NCI-H2196 treated with DMSO at 0.1 percent for 48 hours (cell line): ENCODE results near the gene ABAT.

Source experiments
- DNase-seq: peaks from one replicate; lab custom pipeline; 2025; ENCODE audit not compliant: unreplicated experiment; lab: John Stamatoyannopoulos, UW

The ABAT gene

DNA sequence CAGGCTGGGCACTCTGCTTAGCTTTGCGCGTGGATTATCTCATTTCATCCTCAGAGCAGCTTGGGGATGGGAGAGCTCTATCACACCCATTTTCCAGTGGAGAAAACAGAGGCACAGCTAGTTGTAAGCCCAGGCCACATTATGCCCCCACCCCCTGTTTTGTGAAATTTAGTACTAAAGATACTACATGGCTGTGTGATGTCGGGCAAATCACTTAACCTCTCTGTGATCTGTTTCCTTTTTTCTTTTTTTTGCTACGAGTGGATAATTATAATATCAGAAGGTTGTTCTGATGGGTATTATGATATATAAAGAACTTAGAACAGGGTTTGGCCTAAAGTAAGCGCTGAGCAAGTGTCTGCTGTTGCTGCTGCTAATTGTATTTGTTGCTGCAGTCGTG is 41.6 kb downstream of the ABAT start:
- DNase-seq: no peak

GRCh38 chr16:8716592-8716991 is 42.2 kb downstream of the ABAT start:
- peak; percentile 57 for DNase-seq

- DNase-seq: no peak
These were observed 43.1 kb downstream of the ABAT start for GRCh38 chr16:8717469-8717868.

- DNase-seq: no peak
These were observed 43.5 kb downstream of the ABAT start for GRCh38 chr16:8717892-8718415.

DNA sequence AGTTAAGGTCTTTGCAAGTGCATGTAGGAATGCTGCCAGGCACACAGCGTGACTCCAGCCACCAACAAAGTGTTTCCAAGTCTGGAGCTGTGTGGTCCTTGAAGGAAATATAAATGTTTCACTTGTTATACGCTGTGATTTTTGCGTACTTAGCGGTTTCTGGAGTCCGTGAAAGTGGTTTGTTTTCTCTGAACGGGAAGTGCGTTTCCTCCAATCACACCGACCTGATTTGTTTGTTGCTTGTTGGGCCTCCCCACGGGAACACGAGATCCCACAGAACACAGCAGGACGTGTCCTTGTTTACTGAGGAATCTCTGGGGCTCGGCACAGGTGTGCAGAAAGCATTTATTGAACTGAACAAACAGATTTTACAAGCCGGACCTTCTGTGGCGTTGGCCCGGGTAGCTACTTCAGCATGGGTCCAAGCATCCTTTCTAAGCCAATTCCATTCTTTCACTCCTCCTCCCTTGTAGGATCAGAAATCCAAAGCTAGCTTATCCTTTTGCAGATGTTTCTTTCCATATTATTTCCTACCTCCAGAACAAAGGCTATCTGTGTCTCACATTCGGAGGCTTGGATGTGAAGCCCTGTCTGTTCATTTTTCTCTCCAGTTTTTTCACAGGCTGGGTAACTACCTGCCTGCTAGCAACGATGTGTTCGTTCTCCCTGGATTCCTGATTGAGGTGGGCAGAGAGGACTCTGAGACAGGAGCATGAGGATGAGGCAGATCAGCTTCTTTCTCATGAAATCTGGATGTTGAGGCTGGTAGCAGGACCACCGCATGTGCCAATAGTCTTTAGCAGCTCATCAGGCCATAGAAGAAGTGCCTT is 44.6 kb downstream of the ABAT start:
- DNase-seq: no peak

DNA sequence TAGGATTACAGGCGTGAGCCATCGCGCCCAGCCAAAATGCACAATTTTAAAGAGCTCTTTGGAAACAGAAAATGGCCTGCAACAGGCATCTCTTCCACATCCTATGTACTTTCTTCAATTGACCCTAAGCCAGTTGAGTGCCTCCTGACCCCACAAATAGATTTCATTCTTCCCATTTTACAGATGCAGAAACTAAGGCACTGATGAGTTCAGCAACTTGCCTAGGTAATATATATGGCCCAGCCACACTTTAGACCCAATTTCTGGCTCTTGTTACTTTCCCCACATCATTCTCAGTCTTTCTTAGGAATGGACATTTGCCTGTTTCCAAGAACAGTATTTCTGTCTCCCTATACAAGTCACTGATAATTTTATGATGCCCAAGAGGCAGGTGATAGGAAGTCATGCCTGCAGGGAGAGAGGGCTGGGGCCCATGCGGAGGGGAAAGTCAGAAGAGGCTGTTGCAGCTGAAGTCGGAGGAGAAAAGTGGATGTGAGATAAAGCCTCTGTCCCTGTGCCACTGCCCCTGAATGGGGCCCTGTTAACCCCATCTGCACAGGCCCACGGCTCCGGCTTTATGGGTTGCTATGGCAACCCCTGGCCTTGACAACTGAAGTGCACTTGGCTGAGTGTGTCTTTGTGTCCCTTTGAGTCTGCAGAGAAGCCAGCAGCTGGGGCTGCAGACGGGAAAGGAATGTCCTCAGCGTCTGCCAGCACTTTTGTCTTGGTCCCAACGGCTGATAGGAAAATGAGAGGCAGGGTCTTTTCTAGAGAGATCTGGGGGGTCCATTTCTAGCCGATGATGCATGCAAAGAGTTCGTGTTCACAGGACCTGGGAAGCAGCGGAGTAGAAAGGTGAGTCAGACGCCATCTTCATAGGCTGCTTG is 45.9 kb downstream of the ABAT start:
- DNase-seq: peak; percentile 51

- no peak for DNase-seq
These were observed 46.5 kb downstream of the ABAT start for GRCh38 chr16:8720967-8721308.

DNA sequence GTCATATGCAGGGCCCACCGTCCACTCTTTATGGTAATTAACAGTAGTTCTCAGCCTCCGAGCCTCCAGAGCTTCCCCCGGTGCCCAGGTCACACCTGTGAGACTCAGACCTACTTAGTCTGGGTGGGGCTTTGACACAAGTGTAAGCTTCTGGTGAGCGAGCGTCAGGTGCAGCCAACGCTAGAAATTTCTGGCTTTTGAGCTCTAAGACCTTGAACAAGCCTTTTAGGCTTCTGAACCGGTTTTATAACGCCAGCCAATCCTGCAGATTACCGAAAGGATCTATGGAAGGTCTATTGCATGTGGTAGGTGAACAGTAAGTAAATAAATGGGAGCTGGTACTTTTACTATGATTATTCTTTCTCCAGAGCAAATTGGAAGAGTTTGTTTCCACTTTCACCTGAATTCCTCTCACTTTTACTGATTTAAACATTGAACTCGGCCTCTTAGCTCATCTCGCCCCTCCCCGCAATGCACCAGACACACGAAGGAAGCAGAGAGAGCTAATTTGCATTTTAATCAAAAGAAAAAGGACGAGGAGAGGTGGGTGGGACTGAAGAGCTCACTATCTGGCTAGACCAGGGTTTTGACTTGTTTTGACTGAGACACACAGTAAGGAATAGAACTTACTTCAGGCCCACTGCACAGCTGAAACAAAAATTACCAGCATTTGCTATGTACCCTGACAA is 47.1 kb downstream of the ABAT start:
- DNase-seq: no peak

DNA sequence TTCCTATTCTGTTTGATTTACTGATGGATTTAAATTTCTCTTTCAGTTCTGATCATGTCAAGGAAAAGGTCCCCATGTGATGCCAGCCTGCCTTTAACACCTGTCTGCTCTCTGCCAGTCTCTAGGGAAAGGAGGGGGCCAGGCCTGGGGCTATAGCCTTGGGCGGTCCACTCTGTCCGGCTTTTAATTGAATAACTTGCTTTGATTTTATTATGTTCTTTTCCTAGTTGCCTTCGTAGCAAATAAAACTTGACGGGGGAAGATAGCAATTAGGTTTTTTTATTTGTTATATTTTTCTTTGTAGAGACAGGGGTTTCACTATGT is 47.6 kb downstream of the ABAT start:
- DNase-seq: no peak

- no peak for DNase-seq
These were observed 51.2 kb downstream of the ABAT start for GRCh38 chr16:8725513-8726178.

DNA sequence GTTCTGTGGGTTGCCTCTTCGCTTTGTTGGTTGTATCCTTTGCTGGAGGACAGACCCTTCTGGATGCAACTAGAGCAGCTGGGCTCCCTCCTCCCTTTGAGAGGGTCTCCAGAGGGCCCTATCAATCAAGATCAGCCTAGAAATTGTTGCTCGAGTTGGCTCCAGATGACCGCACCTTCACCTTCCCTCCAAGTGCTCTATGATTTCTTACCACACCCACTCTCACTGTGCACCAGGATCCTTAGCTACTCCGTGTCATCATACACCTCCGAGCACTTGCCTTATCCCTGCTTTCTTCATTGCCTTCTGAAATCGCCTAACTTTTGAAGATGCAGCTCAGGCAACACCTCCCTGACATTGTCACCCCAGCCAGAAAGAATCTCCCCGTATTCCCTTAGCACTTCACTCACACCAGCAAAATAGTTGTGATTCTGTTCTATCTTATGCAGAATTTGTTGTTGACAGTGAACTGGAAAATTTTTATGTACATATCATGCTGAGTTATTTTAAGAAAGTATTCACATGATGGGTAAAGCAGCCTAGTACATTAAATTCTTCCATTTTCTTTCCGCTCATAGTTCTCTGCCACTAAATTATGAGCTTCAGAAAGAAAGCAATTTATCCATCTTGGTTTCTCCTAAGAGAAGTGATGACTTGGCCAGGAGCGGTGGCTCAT is 52.9 kb downstream of the ABAT start:
- DNase-seq: no peak

- no peak for DNase-seq
These were observed 53.6 kb downstream of the ABAT start for GRCh38 chr16:8727857-8728618.

DNA sequence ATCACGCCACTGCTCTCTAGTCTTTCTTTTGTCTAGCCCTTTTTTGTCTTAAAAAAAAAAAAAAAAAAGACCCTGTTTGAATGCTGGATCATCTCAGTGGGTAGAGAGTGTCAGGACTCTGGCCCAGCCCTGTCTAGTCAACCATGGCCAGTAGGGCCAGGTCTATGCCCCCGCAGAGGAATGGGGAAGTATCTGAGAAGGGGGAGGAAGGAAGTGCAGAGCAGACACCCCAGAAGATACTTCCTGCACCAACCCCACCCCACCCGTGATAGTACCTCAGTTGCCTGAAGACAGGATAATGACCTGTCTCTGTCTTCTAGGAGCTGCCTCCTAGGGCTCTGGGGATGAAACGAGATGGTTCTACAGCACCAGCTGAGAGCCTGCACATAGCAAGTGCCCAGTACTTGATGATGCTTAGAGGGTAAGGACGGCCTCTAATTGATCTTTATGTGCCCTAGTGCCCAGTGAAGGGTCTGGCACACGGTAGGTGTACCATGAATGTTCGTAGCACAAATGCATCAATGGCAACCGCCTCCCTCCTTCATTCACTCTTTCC is 55.4 kb downstream of the ABAT start:
- no peak for DNase-seq

DNA sequence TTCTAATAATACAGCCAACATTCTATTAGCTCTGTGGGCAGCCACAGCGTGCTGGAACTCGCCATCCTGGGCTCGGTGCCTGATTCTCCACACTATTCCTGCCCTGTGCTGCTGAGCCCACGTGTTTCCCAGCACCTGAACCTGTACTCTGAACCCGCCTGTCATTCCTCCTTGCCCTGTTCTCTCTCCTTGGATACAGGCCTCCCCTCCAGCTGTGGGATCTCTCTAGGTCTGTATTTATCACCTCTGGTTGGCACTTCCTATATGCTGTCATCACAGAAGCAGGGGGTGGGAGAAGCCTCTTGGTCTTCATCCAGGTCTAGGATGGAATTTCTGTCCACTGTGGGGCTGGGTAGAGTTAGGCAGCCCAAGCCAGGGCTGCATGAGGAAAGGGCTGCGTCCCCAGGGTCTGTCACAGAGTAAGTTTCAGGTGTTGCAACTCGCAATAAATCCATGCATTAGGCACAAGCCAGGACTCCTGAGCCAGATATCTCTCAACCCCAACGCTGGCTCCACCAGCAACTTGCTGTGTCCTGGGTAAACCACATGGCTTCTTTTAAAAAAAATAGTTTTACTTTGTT is 56.0 kb downstream of the ABAT start:
- peak; percentile 18 for DNase-seq

DNA sequence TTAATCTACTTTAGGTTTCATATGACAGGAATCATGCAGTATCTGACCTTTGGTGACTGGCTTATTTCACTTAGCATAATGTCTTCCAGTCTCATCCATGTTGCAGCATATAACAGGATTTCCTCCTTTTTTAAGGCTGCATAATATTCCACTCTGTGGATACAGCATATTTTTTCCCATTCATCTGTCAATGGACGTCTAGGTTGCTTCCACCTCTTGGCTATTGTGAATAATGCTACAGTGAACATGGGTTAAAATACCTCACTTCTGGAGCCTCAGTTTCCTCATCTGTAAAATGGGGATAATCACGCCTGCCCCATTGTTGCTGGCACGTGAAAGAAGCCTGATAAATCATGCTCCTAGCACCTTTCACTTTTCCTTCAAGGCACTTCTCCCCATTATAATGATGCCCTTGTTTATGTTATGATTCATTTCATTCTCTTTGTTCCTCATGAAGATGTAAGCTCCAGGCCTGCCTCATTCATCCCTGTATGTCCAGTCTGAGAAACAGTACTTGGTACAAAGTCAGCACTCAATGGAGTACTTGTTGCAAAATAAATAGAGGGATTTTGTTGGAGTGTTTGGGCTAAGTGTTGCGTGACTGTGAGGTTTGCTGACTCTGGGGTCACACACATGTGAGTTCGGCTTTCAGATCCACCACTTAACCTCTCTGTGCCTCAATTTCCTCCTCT is 59.6 kb downstream of the ABAT start:
- DNase-seq: no peak

GRCh38 chr16:8735574-8735973 is 61.2 kb downstream of the ABAT start:
- no peak for DNase-seq

DNA sequence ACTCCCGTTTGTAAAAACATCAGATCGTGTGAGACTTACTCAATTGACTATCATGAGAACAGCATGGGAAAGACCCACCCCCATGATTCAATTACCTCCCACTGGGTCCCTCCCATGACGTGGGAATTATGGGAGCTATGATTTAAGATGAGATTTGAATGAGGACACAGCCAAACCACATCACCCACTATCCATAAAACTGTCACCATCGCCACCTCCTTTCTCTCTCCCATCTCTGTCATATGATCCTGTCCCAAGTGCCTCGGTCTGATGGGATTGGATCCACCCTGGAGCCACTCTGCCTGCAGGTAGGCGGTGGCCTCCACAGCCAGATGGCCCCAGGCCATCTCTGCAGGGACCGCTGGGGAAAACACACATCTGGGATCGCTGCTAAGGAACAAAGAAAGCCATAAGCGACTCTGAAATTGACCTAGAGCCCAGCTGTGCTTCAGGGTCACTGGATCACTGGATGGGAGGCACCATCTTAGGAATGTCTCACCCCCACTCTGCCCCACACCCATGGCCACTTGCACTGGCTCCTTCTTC is 61.8 kb downstream of the ABAT start:
- no peak for DNase-seq

- no peak for DNase-seq
These were observed 64.7 kb downstream of the ABAT start for GRCh38 chr16:8739151-8739550.
